H1 (cell line): ENCODE data around the gene PLEKHH2. TPM values are rescaled to one million over a fixed set of nuclear protein-coding genes. Genes with fewer than 3 reads are reported as not detected.

Experiments
- CTCF ChIA-PET: fragments of 300-600 bp; sonication (Branson Sonifier 250); formaldehyde crosslinking; loops from one replicate; lab custom pipeline; 2021; ENCODE audit not compliant: partially characterized antibody; lab: Charles Lee
- POLR2A ChIA-PET: fragments of 300-600 bp; sonication (Branson Sonifier 250); formaldehyde crosslinking; loops from one replicate; lab custom pipeline; 2021; ENCODE audit warnings: inconsistent platforms; ENCODE audit not compliant: partially characterized antibody; lab: Charles Lee
- DNase-seq, 2 experiments: peaks; one replicate each; pipeline versions ENCODE4 v3.0.0 to v3.0.0-alpha.2; 2010 to 2022; ENCODE audit warnings: low spot score in 2 of 2, low read depth in 1 of 2, mixed read lengths in 1 of 2
- FAIRE-seq: peaks from 2 replicates; lab custom pipeline; 2011; peaks lifted over from hg19 to GRCh38; lab: Jason Lieb, UNC
- H2AFZ ChIP-seq: 2 replicates; pipeline ENCODE4 v1.8.1; 2012; ENCODE audit warnings: low read length, inconsistent platforms
- H2AK5ac ChIP-seq: 2 replicates; pipeline ENCODE4 v1.6.1; 2013; ENCODE audit warnings: low read depth, low read length
- H2BK120ac ChIP-seq: replicated peaks from 2 replicates; pipeline ENCODE3; 2013; ENCODE audit warnings: low read depth, low read length, inconsistent platforms
- H2BK12ac ChIP-seq: 2 replicates; pipeline ENCODE4 v1.6.1; 2013; ENCODE audit warnings: low read depth, low read length
- H2BK15ac ChIP-seq: 2 replicates; pipeline ENCODE4 v1.6.1; 2013; ENCODE audit warnings: low read length
- H2BK20ac ChIP-seq: 2 replicates; pipeline ENCODE4 v1.6.1; 2013; ENCODE audit warnings: low read length
- H2BK5ac ChIP-seq: 2 replicates; pipeline ENCODE4 v1.6.1; 2013; ENCODE audit warnings: low read depth, low read length
- H3K14ac ChIP-seq: 2 replicates; pipeline ENCODE4 v1.6.1; 2013; ENCODE audit warnings: inconsistent platforms; ENCODE audit not compliant: insufficient read length
- H3K18ac ChIP-seq: 2 replicates; pipeline ENCODE4 v1.6.1; 2013; ENCODE audit warnings: low read length; ENCODE audit errors: extremely low read depth
- H3K23ac ChIP-seq: 2 replicates; pipeline ENCODE4 v1.6.1; 2013; ENCODE audit warnings: inconsistent platforms; ENCODE audit not compliant: insufficient read length
- H3K23me2 ChIP-seq: 2 replicates; pipeline ENCODE4 v1.6.1; 2013; ENCODE audit warnings: low read depth, low read length
- H3K27ac ChIP-seq: 2 replicates; pipeline ENCODE4 v1.6.1; 2011; ENCODE audit warnings: low read depth, low read length, inconsistent platforms
- H3K27me3 ChIP-seq, 4 experiments: replicated peaks in 1 of 4; 1 replicate in 1 of 4; 2 replicates in 3 of 4; pipeline versions ENCODE4 v1.6.1 to v1.8.1; 2011 to 2013; ENCODE audit warnings: low read length in 3 of 4, mild to moderate bottlenecking in 3 of 4, inconsistent platforms in 2 of 4, mixed read lengths in 2 of 4, moderate library complexity in 1 of 4; ENCODE audit not compliant: control insufficient read depth in 3 of 4, insufficient read depth in 3 of 4; ENCODE audit errors: extremely low read depth in 1 of 4
- H3K36me3 ChIP-seq, 4 experiments: 2 replicates each; pipeline versions ENCODE4 v1.6.1 to v1.8.1; 2011 to 2013; ENCODE audit warnings: mild to moderate bottlenecking in 4 of 4, low read length in 3 of 4, moderate library complexity in 2 of 4, control low read depth in 1 of 4, inconsistent platforms in 1 of 4; ENCODE audit not compliant: insufficient read depth in 4 of 4, control insufficient read depth in 2 of 4
- H3K4ac ChIP-seq: replicated peaks from 2 replicates; pipeline ENCODE3; 2013; ENCODE audit warnings: low read length, low read depth, mixed read lengths, inconsistent platforms; ENCODE audit not compliant: insufficient read length
- H3K4me1 ChIP-seq, 4 experiments: replicated peaks in 1 of 4; 1 replicate in 1 of 4; 2 replicates in 3 of 4; pipeline versions ENCODE4 v1.6.1 to v1.8.1; 2011 to 2013; ENCODE audit warnings: low read length in 3 of 4, inconsistent platforms in 2 of 4, mixed read lengths in 1 of 4; ENCODE audit not compliant: insufficient read depth in 4 of 4, control insufficient read depth in 3 of 4
- H3K4me2 ChIP-seq, 2 experiments: 2 replicates each; pipeline versions ENCODE4 v1.6.1 to v1.8.1; 2011 to 2013; ENCODE audit warnings: low read depth in 2 of 2, low read length in 2 of 2, control low read depth in 1 of 2, inconsistent platforms in 1 of 2, mild to moderate bottlenecking in 1 of 2; ENCODE audit not compliant: insufficient read depth in 1 of 2
- H3K4me3 ChIP-seq, 4 experiments: fragments of 200-600, 300-600 bp in 1 of 4; sonication (generic), shearing (Covaris generic), sonication (Bioruptor Twin) in 1 of 4; 2 replicates each; pipeline versions ENCODE4 v1.5.1 to v1.8.1; 2011 to 2016; ENCODE audit warnings: low read length in 4 of 4, low read depth in 3 of 4, control low read depth in 2 of 4, inconsistent platforms in 2 of 4, mild to moderate bottlenecking in 2 of 4, mixed read lengths in 1 of 4, moderate library complexity in 1 of 4; ENCODE audit not compliant: insufficient read depth in 2 of 4; ENCODE audit errors: extremely low read depth in 1 of 4
- H3K56ac ChIP-seq: replicated peaks from 2 replicates; pipeline ENCODE3; 2013; ENCODE audit warnings: low read depth, mild to moderate bottlenecking, mixed read lengths, low read length, inconsistent platforms; ENCODE audit not compliant: insufficient read length
- H3K79me1 ChIP-seq: 2 replicates; pipeline ENCODE4 v1.6.1; 2013; ENCODE audit warnings: low read depth, low read length, control low read depth
- H3K79me2 ChIP-seq, 2 experiments: 2 replicates each; pipeline versions ENCODE4 v1.6.1 to v1.8.1; 2012 to 2013; ENCODE audit warnings: low read length in 2 of 2, mild to moderate bottlenecking in 2 of 2, inconsistent platforms in 1 of 2; ENCODE audit not compliant: insufficient read depth in 2 of 2, control insufficient read depth in 1 of 2
- H3K9ac ChIP-seq, 4 experiments: replicated peaks in 1 of 4; 1 replicate in 1 of 4; 2 replicates in 3 of 4; pipeline versions ENCODE4 v1.6.1 to v1.8.1; 2011 to 2013; ENCODE audit warnings: low read depth in 3 of 4, low read length in 3 of 4, control low read depth in 2 of 4, mild to moderate bottlenecking in 2 of 4, moderate library complexity in 2 of 4, inconsistent platforms in 1 of 4; ENCODE audit errors: extremely low read depth in 1 of 4
- H3K9me3 ChIP-seq, 2 experiments: 2 replicates each; pipeline versions ENCODE4 v1.6.1 to v1.8.1; 2012 to 2013; ENCODE audit warnings: mild to moderate bottlenecking in 2 of 2, moderate library complexity in 2 of 2, control low read depth in 1 of 2, inconsistent platforms in 1 of 2, low read depth in 1 of 2, low read length in 1 of 2, mixed read lengths in 1 of 2; ENCODE audit not compliant: insufficient read depth in 2 of 2
- H4K20me1 ChIP-seq, 2 experiments: replicated peaks in 1 of 2; 2 replicates each; pipeline versions ENCODE3 to v1.8.1; 2011 to 2013; ENCODE audit warnings: inconsistent platforms in 2 of 2, low read length in 2 of 2, mild to moderate bottlenecking in 1 of 2; ENCODE audit not compliant: insufficient read depth in 2 of 2, control insufficient read depth in 1 of 2
- H4K5ac ChIP-seq: 2 replicates; pipeline ENCODE4 v1.6.1; 2013; ENCODE audit warnings: low read length, low read depth, mixed read lengths, inconsistent platforms; ENCODE audit not compliant: insufficient read length
- H4K8ac ChIP-seq: 2 replicates; pipeline ENCODE4 v1.8.0; 2013; ENCODE audit warnings: mild to moderate bottlenecking, moderate library complexity, low read length, inconsistent platforms; ENCODE audit not compliant: insufficient read depth; ENCODE audit errors: extremely low read depth
- H4K91ac ChIP-seq: replicated peaks from 2 replicates; pipeline ENCODE3; 2013; ENCODE audit warnings: low read length, mixed read lengths, inconsistent platforms; ENCODE audit not compliant: insufficient read length
- E2F6 ChIP-seq: IDR thresholded peaks from 2 replicates; pipeline ENCODE4 v1.6.1; 2012; ENCODE audit warnings: inconsistent platforms
- GTF2F1 ChIP-seq: IDR thresholded peaks from 2 replicates; pipeline ENCODE4 v1.6.1; 2012; ENCODE audit warnings: low read depth, low read length, improper control_type of control experiment, borderline replicate concordance
- JUN ChIP-seq: IDR thresholded peaks from 2 replicates; pipeline ENCODE4 v1.6.1; 2011; ENCODE audit warnings: low read depth, mild to moderate bottlenecking, improper control_type of control experiment, low read length
- RNF2 ChIP-seq: fragments of 200-900, 300-1000 bp; sonication (generic); IDR thresholded peaks from 2 replicates; pipeline ENCODE4 v1.7.1; 2016; ENCODE audit warnings: borderline replicate concordance, low read depth, mild to moderate bottlenecking, antibody characterized with exemption, low read length; ENCODE audit not compliant: poor library complexity, severe bottlenecking; ENCODE audit errors: missing control alignments
- SAP30 ChIP-seq: fragments of 300-600 bp; sonication (generic); IDR thresholded peaks from 2 replicates; pipeline ENCODE4 v1.7.1; 2012; ENCODE audit warnings: low read length, moderate library complexity, mild to moderate bottlenecking, inconsistent platforms; ENCODE audit not compliant: insufficient read depth, insufficient replicate concordance
- SIN3A ChIP-seq, 2 experiments: IDR thresholded peaks in 1 of 2; conservative IDR thresholded peaks in 1 of 2; 2 replicates each; pipeline ENCODE4 v1.6.1; 2011 to 2012; ENCODE audit warnings: low read length in 2 of 2, improper control_type of control experiment in 1 of 2, low read depth in 1 of 2, mild to moderate bottlenecking in 1 of 2
- WGBS, 2 experiments: shearing (Covaris generic) in 1 of 2; methylation state at CpG; one replicate each; pipeline versions ENCODE4 v1.1.6 to v1.1.7; 2013 to 2015; ENCODE audit warnings: low lambda C conversion rate in 2 of 2, mixed read lengths in 2 of 2, inconsistent platforms in 1 of 2, low coverage in 1 of 2, missing lambda C conversion rate in 1 of 2; ENCODE audit not compliant: insufficient replicate concordance in 2 of 2, insufficient coverage in 1 of 2, insufficient read length in 1 of 2; ENCODE audit errors: extremely low coverage in 1 of 2, missing lambda C conversion rate in 1 of 2; 5-methylcytosine and 5-hydroxymethylcytosine counted together
- polyA plus RNA-seq, 7 experiments: library from polyadenylated mRNA; depleted of rRNA in 3 of 7; stranded (reverse) in 5 of 7; unstranded in 2 of 7; fragments of >200 nt in 5 of 7; fragments of 200-250 nt in 2 of 7; gene quantifications; 1 replicate in 5 of 7; 2 replicates in 1 of 7; 4 replicates in 1 of 7; pipeline versions ENCODE4 v1.2.1 to v1.2.3, GENCODE V29; 2011 to 2013; ENCODE audit warnings: missing spikeins in 2 of 7, mixed read lengths in 2 of 7
- total RNA-seq: library from RNA; stranded (reverse); fragmentation: NEBNext Ultra II Directional; extraction: Animal tissue kit (Norgen Biotek cat#: 25700); gene quantifications from 2 replicates; pipeline ENCODE4 v1.2.1, GENCODE V29; 2021

PLEKHH2 gene
- total and polyA plus RNA-seq, 2 of the 8 experiments (the other 6 are each of a cell fraction or from before 2014, with no cell fraction given): 2.2 to 5.0 TPM

GRCh38 chr2:43604674-43605073 lies 32.4 kb upstream of the PLEKHH2 start:
- Histone ChIP-seq H2BK20ac (no peak overlapping the region), H3K23ac (no peak overlapping the region), H3K56ac (no peak overlapping the region), H3K18ac (no peak overlapping the region), H3K4me2 (no peak overlapping the region), H3K79me2 (no peaks in the 10 kb centered on the region), H3K9ac (no peak overlapping the region), H3K9me3 (no peaks in the 10 kb centered on the region), H3K4me3 (no peak overlapping the region), H2BK12ac (no peak overlapping the region), H2BK5ac (no peak overlapping the region), H4K5ac (no peak overlapping the region), H4K8ac (no peak overlapping the region), H3K79me1 (no peaks in the 10 kb centered on the region), H3K36me3 (no peaks in the 10 kb centered on the region), H3K27me3 (no peaks in the 10 kb centered on the region), H3K14ac (no peak overlapping the region), H2BK120ac (no peak overlapping the region), H4K20me1 (no peaks in the 10 kb centered on the region), H3K23me2 (no peaks in the 10 kb centered on the region), H3K27ac (no peak overlapping the region), H4K91ac (no peak overlapping the region), H2BK15ac (no peak overlapping the region), H3K4ac (no peak overlapping the region), H2AK5ac (no peak overlapping the region), H3K4me1 (peaks cover 0 to 4% (median under 1%) of the 10 kb centered on the region in 4 experiments; a peak in 2 of 7 replicates), H2AFZ (0 out of 2 replicates have a peak overlapping the region, but pooled peaks have one; percentile 47)
- POLR2A ChIA-PET: interaction anchor here (0.8 to 2.2 kb wide), 2 partner anchors 8 to 273 kb away, joined by 3 to 14 read pairs; partner anchors contain the start of gene THADA
- no peak for DNase-seq
- 89% methylated on average over 4 of the region's 4 CpGs; no CpG with 5 or more reads in 1 of the 2 experiments for WGBS, 2 experiments
- FAIRE-seq: no peak
- CTCF ChIA-PET: interaction anchor here (0.6 to 1.9 kb wide), 11 partner anchors 8 to 755 kb away, joined by 3 to 6 read pairs (median 3); no protein-coding TSS in a partner anchor
- TF ChIP-seq RNF2 (no peak), JUN (no peak), GTF2F1 (no peak), E2F6 (no peak), SAP30 (no peak), SIN3A (conservative IDR thresholded peaks at IDR 0.05 in 1 of 2, IDR thresholded peaks at IDR 0.05 in 1 of 2; ENCODE audit: low read depth in 1 of 2, low read length in 2 of 2) (no peak)
